Mesenchymal stem cell (in vitro differentiated cells and primary cell): ENCODE results near the gene DFFB.

Experiments used
- DNase-seq: peaks from one replicate; pipeline ENCODE4 v3.0.0-alpha.2; 2013
- H2AFZ ChIP-seq: one replicate; pipeline ENCODE4 v1.6.1; 2013; ENCODE audit warnings: low read depth, mild to moderate bottlenecking, control low read depth, inconsistent platforms, low read length, moderate library complexity
- H2AK5ac ChIP-seq: 2 replicates; pipeline ENCODE4 v1.6.1; 2013; ENCODE audit warnings: low read length, moderate library complexity, mild to moderate bottlenecking, inconsistent platforms; ENCODE audit not compliant: severe bottlenecking
- H2BK120ac ChIP-seq: one replicate; pipeline ENCODE4 v1.6.1; 2013; ENCODE audit warnings: low read depth, mild to moderate bottlenecking, inconsistent platforms, low read length, moderate library complexity
- H2BK12ac ChIP-seq, 2 experiments: one replicate each; pipeline ENCODE4 v1.6.1; 2013; ENCODE audit warnings: inconsistent platforms in 2 of 2, low read length in 2 of 2, mild to moderate bottlenecking in 2 of 2, moderate library complexity in 2 of 2, control low read depth in 1 of 2
- H2BK15ac ChIP-seq: one replicate; pipeline ENCODE4 v1.6.1; 2013; ENCODE audit warnings: mild to moderate bottlenecking, low read depth, inconsistent platforms; ENCODE audit not compliant: poor library complexity, severe bottlenecking
- H2BK5ac ChIP-seq: 2 replicates; pipeline ENCODE4 v1.6.1; 2013; ENCODE audit warnings: low read depth, mild to moderate bottlenecking, low read length, control low read depth, inconsistent platforms; ENCODE audit not compliant: poor library complexity, severe bottlenecking
- H3K14ac ChIP-seq, 2 experiments: one replicate each; pipeline ENCODE4 v1.6.1; 2013; ENCODE audit warnings: inconsistent platforms in 2 of 2, low read length in 2 of 2, control low read depth in 1 of 2, mild to moderate bottlenecking in 1 of 2, moderate library complexity in 1 of 2
- H3K18ac ChIP-seq, 2 experiments: one replicate each; pipeline ENCODE4 v1.6.1; 2013; ENCODE audit warnings: inconsistent platforms in 2 of 2, low read length in 2 of 2, control low read depth in 1 of 2, low read depth in 1 of 2, mild to moderate bottlenecking in 1 of 2
- H3K23ac ChIP-seq, 2 experiments: one replicate each; pipeline ENCODE4 v1.6.1; 2013; ENCODE audit warnings: inconsistent platforms in 2 of 2, low read length in 2 of 2, mild to moderate bottlenecking in 2 of 2, moderate library complexity in 2 of 2, control low read depth in 1 of 2
- H3K27ac ChIP-seq: 2 replicates; pipeline ENCODE4 v1.5.1; 2013; ENCODE audit warnings: mild to moderate bottlenecking, moderate library complexity, low read length, control low read depth, inconsistent platforms; ENCODE audit not compliant: poor library complexity, severe bottlenecking
- H3K27me3 ChIP-seq, 2 experiments: 2 replicates each; pipeline versions ENCODE4 v1.6.1 to v1.7.0; 2013; ENCODE audit warnings: low read length in 2 of 2, mild to moderate bottlenecking in 2 of 2, moderate library complexity in 2 of 2, control low read depth in 1 of 2, inconsistent platforms in 1 of 2; ENCODE audit not compliant: control insufficient read depth in 1 of 2, insufficient read depth in 1 of 2
- H3K36me3 ChIP-seq, 2 experiments: 2 replicates each; pipeline versions ENCODE4 v1.6.1 to v1.7.0; 2013; ENCODE audit warnings: low read length in 2 of 2, control low read depth in 1 of 2, inconsistent platforms in 1 of 2, low read depth in 1 of 2, mild to moderate bottlenecking in 1 of 2; ENCODE audit not compliant: insufficient read depth in 2 of 2, control insufficient read depth in 1 of 2
- H3K4ac ChIP-seq, 2 experiments: one replicate each; pipeline ENCODE4 v1.6.1; 2013; ENCODE audit warnings: inconsistent platforms in 2 of 2, low read length in 2 of 2, mild to moderate bottlenecking in 2 of 2, moderate library complexity in 2 of 2, control low read depth in 1 of 2, low read depth in 1 of 2
- H3K4me1 ChIP-seq: 2 replicates; pipeline ENCODE4 v1.6.1; 2013; ENCODE audit warnings: low read depth, low read length, control low read depth; ENCODE audit not compliant: control insufficient read depth, insufficient read depth
- H3K4me2 ChIP-seq: 2 replicates; pipeline ENCODE4 v1.6.1; 2013; ENCODE audit warnings: low read length, mild to moderate bottlenecking, inconsistent platforms; ENCODE audit not compliant: poor library complexity, severe bottlenecking
- H3K4me3 ChIP-seq, 2 experiments: 2 replicates each; pipeline versions ENCODE4 v1.5.1 to v1.7.0; 2013; ENCODE audit warnings: low read length in 2 of 2, mild to moderate bottlenecking in 2 of 2, control low read depth in 1 of 2, low read depth in 1 of 2; ENCODE audit not compliant: insufficient read depth in 1 of 2
- H3K79me1 ChIP-seq: replicated peaks from 2 replicates; pipeline ENCODE4 v1.6.1; 2013; ENCODE audit warnings: mild to moderate bottlenecking, control low read depth, low read length, inconsistent platforms; ENCODE audit not compliant: poor library complexity, severe bottlenecking
- H3K9ac ChIP-seq: 2 replicates; pipeline ENCODE4 v1.7.0; 2013; ENCODE audit warnings: mild to moderate bottlenecking, low read length, moderate library complexity
- H3K9me3 ChIP-seq: 2 replicates; pipeline ENCODE4 v1.7.0; 2013; ENCODE audit warnings: mild to moderate bottlenecking, low read length; ENCODE audit not compliant: control insufficient read depth
- H4K8ac ChIP-seq: one replicate; pipeline ENCODE4 v1.6.1; 2013; ENCODE audit warnings: inconsistent platforms, mild to moderate bottlenecking, low read length, moderate library complexity
- H4K91ac ChIP-seq: one replicate; pipeline ENCODE4 v1.6.1; 2013; ENCODE audit warnings: mild to moderate bottlenecking, low read length, inconsistent platforms
- WGBS: methylation state at CpG from one replicate; pipeline ENCODE4 v1.1.7; 2013; ENCODE audit warnings: mixed read lengths; 5-methylcytosine and 5-hydroxymethylcytosine counted together

DFFB gene

GRCh38 chr1:3816331-3817137, 40.7 kb upstream of the DFFB start:
- no peak overlapping the region for H2BK120ac ChIP-seq
- WGBS, result 96% methylated on average over 29 of the region's 38 CpGs

DNA sequence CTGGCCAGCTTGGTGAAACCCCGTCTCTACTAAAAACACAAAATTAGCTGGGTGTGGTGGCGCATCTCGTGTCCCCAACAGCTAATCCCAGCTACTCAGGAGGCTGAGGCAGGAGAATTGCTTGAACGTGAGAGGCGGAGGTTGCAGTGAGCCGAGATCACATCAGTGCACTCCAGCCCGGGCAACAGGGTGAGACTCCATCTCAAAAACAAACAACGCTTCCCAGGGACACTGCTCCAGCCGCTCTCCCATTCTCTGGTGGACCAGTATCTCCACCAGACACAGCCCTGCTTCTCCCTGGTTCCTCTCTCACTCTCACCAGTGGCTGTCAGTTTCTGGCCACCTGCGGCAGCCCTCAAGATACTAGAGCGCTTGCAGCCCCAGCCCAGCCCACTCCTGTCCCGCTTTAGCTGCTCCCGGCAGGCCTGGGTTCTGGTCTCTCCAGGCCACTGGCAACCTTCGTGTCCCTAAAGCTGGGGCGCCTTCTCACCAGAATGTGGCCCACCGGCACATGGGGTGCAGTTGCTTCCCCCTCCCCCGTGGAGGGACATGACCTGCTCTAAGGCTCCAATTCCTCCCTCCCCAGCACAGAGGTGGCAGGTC, 40.0 kb upstream of the DFFB start:
- Histone ChIP-seq H3K23ac (no peak overlapping the region), H3K36me3 (peaks cover 65 to 71% of the 10 kb centered on the region in 2 experiments), H2BK12ac (no peak overlapping the region), H3K4ac (no peak overlapping the region), H2BK5ac (no peak overlapping the region), H4K91ac (no peak overlapping the region), H3K4me2 (no peak overlapping the region), H2AK5ac (no peak overlapping the region), H2AFZ (no peak overlapping the region), H3K4me3 (no peak overlapping the region), H4K8ac (no peak overlapping the region), H3K14ac (no peak overlapping the region), H3K18ac (no peak overlapping the region), H3K4me1 (peaks cover 13% of the 10 kb centered on the region), H3K9ac (no peak overlapping the region), H3K9me3 (no peaks in the 10 kb centered on the region), H3K27ac (no peak overlapping the region), H2BK15ac (no peak overlapping the region), H2BK120ac (no peak overlapping the region), H3K27me3 (no peaks in the 10 kb centered on the region), H3K79me1 (peaks cover 1% of the 10 kb centered on the region)
- WGBS, result 96% methylated on average over 17 of the region's 17 CpGs
- DNase-seq, result no peak

More at GRCh38 chr1:3816331-3817137, 40.7 kb upstream of the DFFB start:
- Histone ChIP-seq H3K4me3 (no peak overlapping the region), H3K4ac (no peak overlapping the region), H4K91ac (no peak overlapping the region), H2AFZ (no peak overlapping the region), H2BK15ac (no peak overlapping the region), H3K14ac (no peak overlapping the region), H3K27me3 (no peaks in the 10 kb centered on the region), H3K36me3 (peaks cover 58 to 64% of the 10 kb centered on the region in 2 experiments), H3K4me2 (no peak overlapping the region), H3K27ac (no peak overlapping the region), H4K8ac (no peak overlapping the region), H3K18ac (no peak overlapping the region), H2AK5ac (no peak overlapping the region), H2BK5ac (no peak overlapping the region), H3K9me3 (no peaks in the 10 kb centered on the region), H2BK12ac (no peak overlapping the region), H3K23ac (no peak overlapping the region), H3K9ac (no peak overlapping the region), H3K4me1 (peaks cover 11% of the 10 kb centered on the region), H3K79me1 (peaks cover 1% of the 10 kb centered on the region)
- no peak for DNase-seq

DNA sequence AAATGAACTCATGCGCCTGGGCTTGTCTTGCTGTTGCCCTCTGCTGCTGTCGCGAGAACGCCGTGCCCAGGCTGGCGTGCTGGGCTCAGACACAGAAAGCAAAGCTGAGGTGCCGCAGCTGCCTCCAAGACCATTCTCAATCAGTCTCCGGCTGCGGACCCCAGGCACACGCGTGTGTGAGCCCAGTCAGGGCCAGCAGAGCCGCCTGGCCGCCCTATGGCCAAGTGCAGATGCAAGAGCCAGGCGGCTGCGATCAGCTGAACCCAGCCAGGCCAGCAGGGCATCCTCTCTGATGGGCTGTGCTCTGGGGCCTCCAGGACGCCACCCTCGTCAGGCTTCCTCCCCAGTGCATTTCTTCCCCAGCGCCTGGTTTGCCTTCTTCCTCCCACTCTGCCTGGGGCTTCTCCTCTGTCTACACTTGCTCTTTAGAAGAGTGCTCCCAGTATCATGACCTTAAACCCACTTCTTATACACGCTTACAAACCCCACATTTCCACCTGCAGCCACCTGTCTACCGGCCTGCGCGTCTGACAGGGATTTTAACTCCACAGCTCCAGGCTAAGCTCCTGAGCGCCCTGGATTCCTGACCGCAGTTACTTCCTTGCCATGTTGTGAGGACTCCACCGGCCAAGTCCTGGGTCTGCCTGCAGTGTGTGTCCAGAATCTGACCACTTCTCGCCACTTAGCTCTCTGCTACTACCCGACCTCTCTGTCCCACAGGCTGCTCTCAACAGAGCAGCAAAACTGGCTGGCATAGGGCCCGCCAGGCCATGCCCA, 39.3 kb upstream of the DFFB start:
- Histone ChIP-seq H2BK15ac (no peak overlapping the region), H2AFZ (no peak overlapping the region), H3K36me3 (peaks cover 72 to 79% of the 10 kb centered on the region in 2 experiments), H3K27ac (no peak overlapping the region), H2BK12ac (no peak overlapping the region), H3K4me1 (peaks cover 13% of the 10 kb centered on the region), H2BK120ac (no peak overlapping the region), H3K27me3 (no peaks in the 10 kb centered on the region), H4K8ac (no peak overlapping the region), H2AK5ac (no peak overlapping the region), H3K23ac (no peak overlapping the region), H3K4me2 (no peak overlapping the region), H3K79me1 (peaks cover 1% of the 10 kb centered on the region), H3K14ac (no peak overlapping the region), H3K4me3 (no peak overlapping the region), H3K4ac (no peak overlapping the region), H2BK5ac (no peak overlapping the region), H3K18ac (no peak overlapping the region), H3K9ac (no peak overlapping the region), H3K9me3 (no peaks in the 10 kb centered on the region), H4K91ac (no peak overlapping the region)
- 95% methylated on average over 27 of the region's 28 CpGs for WGBS
- DNase-seq, result no peak

- Histone ChIP-seq H3K23ac (no peak overlapping the region), H3K27ac (no peak overlapping the region), H2BK12ac (no peak overlapping the region), H3K9ac (no peak overlapping the region), H3K27me3 (no peaks in the 10 kb centered on the region), H4K8ac (no peak overlapping the region), H3K4ac (no peak overlapping the region), H2BK5ac (no peak overlapping the region), H3K18ac (no peak overlapping the region), H3K14ac (no peak overlapping the region), H3K4me1 (peaks cover 13% of the 10 kb centered on the region), H3K4me2 (no peak overlapping the region), H4K91ac (no peak overlapping the region), H3K79me1 (peaks cover 1% of the 10 kb centered on the region), H3K9me3 (no peaks in the 10 kb centered on the region), H2BK15ac (no peak overlapping the region), H3K36me3 (peaks cover 74 to 84% of the 10 kb centered on the region in 2 experiments), H2AFZ (no peak overlapping the region), H2AK5ac (no peak overlapping the region), H2BK120ac (no peak overlapping the region), H3K4me3 (no peak overlapping the region)
- DNase-seq, result no peak
- WGBS, result 88% methylated on average over 10 of the region's 10 CpGs
These were observed 37.5 kb upstream of the DFFB start for GRCh38 chr1:3819771-3820200.
